ENCODE measurements around the gene CEP112. TPM values are rescaled to one million over a fixed set of nuclear protein-coding genes. Genes with fewer than 3 reads are reported as not detected.
"Not testable (repeated sequence)": the region's sequence is repeated elsewhere in the genome, so short reads cannot be mapped to it uniquely, and the experiment has no call there.

CEP112 gene
- total RNA-seq, 1 donor from 2014 or later = 131 TPM

- DNase-seq (ENCODE audit: low spot score) = no peak
Measured at GRCh38 chr17:65892912-65893377, 299.0 kb downstream of the CEP112 start.

DNA sequence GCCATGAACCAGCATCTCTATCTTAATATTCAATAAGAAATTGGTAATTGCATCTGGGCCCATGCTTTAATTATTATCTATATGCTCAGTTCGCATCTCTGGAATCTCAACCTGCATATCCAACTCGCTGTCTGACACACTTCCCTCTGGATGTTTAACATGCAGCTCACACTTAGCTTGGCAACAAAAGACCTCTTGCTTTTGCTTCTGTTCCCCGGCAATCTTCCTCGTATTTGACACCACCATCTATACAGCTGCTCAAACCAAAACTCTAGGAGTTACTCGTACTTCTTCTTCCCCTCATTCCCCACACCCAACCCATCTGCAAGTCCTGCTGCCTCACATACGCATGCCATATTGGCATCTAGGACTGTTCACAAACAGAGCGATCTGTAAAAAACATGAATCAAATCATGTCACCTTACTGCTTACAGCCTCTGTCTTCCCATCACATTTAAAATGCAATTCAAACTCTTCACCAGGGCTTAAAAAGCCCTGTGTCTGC is 300.6 kb downstream of the CEP112 start:
- no peak for DNase-seq (ENCODE audit: low spot score)

DNA sequence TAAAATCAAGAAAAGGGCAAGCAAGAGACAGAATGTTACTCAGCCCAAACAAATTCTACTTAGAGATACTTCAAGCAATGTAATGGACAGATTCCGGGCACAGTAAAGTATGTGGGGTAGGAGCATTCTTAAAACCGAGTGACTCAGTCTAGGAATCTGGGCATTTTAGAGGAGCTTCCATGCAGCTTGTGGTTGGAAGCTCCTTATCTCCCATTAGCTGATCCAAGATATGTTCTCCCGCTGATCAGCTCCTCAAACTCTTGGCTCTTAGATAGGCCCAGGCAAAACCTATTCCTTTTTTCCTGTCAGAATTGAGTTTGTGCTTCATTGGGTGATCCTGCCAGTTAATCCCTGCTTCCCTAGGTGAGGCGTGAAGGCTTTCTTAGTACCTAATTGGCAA is 303.3 kb downstream of the CEP112 start:
- peak; percentile 41 for DNase-seq (ENCODE audit: low spot score)

GRCh38 chr17:65886315-65887245 is 305.4 kb downstream of the CEP112 start:
- no peak for DNase-seq (ENCODE audit: low spot score)

DNA sequence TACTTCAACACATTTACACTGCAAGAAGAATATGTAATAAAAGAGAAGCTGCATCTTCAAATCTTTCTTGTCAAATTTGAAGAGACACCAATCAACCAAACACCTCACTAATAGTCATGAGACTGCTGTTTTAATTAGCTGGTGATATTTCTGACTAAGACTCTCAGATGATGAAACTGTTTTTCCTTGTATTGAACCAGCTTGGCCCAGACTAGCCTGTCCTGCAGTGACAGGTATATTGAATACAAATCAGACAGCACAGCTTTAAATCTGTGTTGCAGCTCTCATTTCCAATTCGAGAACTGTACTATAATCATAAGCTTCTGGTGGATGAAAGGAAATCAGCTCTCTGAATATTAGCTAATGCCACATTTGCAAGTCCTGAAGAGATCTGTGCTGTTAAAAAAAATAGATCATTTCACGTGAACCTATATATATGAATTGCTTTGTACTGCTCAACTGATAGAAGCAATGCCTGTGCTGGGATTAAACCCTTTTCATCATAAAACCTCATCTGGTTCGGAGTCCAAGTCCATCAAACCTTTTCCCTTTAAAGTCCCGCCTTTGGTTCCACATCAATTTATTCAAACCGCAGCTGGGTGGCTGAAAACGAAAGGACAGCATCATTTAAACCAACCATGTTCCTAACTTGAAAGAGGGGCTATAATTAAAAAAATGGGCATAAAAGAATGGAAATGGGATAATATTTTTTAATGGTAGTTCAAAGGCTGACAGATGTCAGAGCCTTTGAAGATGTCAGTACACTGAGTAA is 306.2 kb downstream of the CEP112 start:
- DNase-seq (ENCODE audit: low spot score) = peak; percentile 2

DNA sequence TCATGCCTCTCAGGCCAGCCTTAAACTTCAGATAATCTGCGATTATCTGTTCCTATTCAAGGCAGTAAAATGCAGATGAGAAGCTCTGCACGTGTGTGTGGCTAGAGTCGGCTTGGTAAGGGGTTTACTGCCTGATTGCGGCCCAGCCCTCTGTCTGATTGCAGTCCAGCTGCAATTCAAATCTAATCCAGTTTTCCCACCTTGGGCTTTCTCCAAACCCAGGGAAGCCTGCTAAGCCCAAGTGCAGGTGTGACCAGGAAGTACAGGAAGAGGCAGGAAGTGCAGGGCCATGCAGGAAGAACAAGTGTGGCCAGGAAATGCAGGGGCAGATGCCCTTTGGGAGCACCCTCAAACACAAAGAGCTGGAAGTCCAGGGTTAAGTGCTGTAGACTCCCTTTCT is 314.9 kb downstream of the CEP112 start:
- no peak for DNase-seq (ENCODE audit: low spot score)

GRCh38 chr17:65868881-65869280 is 323.1 kb downstream of the CEP112 start:
- no peak for DNase-seq (ENCODE audit: low spot score)

DNA sequence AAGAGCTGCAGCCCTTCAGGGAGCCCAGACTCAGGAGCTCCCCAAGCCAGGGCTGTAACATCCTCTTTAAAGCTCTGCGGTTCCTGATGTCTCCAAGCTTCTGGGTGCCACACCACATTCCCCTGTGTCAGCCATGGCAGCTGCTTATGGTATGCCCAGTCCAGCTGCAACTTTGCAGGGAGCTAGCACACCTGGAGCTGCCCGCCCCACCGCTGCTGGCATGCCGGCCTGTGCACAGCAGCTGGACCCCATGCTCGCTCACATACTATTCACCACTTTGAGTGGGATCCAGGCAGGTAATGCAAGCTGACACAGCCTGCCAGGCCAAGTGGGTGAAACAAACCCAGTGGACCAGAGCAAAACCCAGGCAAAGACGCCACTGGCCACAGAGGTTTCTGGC is 324.9 kb downstream of the CEP112 start:
- no peak for DNase-seq (ENCODE audit: low spot score)

GRCh38 chr17:65865715-65866425 is 326.1 kb downstream of the CEP112 start:
- DNase-seq (ENCODE audit: low spot score) = no peak

DNA sequence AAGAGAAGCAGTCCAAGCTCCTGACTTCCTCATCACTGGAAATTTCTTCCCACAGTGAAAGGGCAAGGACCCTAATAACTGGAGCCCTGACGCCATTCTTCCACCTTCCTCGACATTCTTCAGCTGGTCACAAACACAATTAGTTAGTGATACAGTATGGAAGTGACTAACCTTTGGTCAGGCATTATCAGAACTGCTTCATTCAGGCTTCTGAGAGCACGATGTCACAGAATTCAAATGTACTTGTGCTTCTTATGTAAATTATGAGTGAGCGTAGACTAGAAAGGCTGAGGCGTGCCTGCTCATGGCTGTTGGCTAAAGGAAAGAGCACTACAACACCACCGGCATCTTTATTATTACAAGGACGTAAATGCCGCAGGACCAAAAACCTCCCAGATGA is 327.5 kb downstream of the CEP112 start:
- no peak for DNase-seq (ENCODE audit: low spot score)

GRCh38 chr17:65857718-65858117 is 334.2 kb downstream of the CEP112 start:
- DNase-seq (ENCODE audit: low spot score) = no peak

DNA sequence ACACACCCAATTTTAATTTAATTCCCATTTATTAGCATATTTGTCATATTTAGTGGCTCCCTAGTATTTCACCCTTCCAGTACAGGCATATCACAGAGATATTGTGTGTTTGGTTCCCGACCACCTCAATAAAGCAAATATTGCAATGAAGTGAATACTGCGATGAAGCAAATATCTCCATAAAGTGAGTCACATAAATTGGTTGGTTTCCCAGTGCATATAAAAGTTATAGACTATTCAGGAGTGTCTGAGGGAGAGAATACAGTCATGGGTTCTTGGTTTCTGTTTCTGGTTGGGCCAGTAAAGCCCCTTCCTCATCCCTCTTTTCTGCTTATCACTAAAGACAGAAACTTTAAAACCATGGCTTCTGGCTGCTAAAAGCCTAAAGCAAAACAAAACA is 335.1 kb downstream of the CEP112 start:
- peak; percentile 62 for DNase-seq (ENCODE audit: low spot score)

- DNase-seq (ENCODE audit: low spot score) = no peak
Measured at GRCh38 chr17:65855675-65856074, 336.3 kb downstream of the CEP112 start.

DNA sequence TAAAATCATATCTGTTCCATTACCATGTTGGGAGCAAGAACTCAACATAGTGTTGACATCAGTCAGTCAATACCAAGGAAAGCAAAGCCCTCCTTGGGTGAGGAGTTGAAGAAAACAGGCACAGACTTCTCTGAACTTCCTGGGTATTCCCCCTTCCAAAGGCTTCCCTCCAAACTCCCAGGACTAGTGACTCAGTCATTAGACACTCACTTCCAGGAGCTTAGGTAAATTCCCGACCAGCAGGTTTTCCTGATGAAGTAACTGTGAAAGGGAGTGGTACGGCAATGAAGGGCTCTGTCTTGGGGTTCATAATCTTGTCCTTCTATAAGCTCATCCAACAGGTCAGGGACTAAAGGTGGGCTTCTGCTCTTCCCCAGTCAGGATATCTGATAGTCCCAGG is 336.7 kb downstream of the CEP112 start:
- DNase-seq (ENCODE audit: low spot score) = no peak

- no peak for DNase-seq (ENCODE audit: low spot score)
Measured at GRCh38 chr17:65853816-65854215, 338.1 kb downstream of the CEP112 start.

DNA sequence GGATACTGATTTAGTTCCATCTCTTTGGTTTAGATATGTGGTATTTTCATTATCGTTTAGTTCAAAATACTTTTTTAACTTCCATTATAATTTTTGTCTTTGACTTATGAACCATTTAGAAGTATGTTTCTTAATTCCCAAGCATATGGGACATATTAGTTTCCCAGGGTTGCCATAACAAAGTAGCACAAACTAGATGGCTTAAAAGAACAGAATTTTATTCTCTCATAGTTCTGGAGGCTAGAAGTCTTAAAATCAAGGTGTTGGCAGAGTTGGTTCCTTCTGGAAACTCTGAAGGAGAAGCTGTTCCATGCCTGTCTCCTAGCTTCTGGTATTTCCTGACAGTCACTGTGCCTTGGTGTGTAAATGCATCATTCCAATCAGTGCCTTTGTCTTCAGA is 339.0 kb downstream of the CEP112 start:
- DNase-seq (ENCODE audit: low spot score) = no peak

- DNase-seq (ENCODE audit: low spot score) = no peak
Measured at GRCh38 chr17:65851965-65852736, 339.8 kb downstream of the CEP112 start.

- no peak for DNase-seq (ENCODE audit: low spot score)
Measured at GRCh38 chr17:65850486-65850885, 341.4 kb downstream of the CEP112 start.

DNA sequence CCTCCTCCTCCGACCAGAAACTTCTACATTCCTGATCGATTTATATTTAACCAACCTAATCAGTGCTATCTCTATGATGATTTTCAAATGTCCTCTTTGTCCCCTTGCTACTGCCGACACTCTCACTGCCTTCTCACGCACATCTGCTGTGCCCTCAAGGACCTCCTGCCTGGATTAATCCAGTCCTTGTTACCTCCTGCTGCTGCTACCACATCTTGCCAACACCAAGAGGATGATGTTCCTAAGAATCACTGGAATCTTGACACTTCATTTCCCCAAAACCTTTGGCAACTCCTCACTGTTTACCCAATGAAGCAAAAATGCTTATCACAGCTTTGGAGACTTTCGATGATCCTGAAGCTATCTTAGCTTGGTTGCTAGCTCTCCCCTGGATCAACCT is 343.2 kb downstream of the CEP112 start:
- no peak for DNase-seq (ENCODE audit: low spot score)

GRCh38 chr17:65841089-65841488 is 350.8 kb downstream of the CEP112 start:
- DNase-seq (ENCODE audit: low spot score) = no peak

DNA sequence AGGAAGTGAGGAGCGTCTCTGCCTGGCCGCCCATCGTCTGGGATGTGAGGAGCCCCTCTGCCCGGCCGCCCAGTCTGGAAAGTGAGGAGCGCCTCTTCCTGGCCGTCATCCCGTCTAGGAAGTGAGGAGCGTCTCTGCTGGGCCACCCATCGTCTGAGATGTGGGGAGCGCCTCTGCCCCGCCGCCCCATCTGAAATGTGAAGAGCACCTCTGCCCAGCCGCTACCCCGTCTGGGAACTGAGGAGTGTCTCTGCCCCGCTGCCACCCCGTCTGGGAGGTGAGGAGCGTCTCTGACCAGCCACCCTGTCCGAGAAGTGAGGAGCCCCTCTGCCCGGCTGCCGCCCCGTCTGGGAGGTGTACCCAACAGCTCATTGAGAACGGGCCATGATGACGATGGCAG is 354.7 kb downstream of the CEP112 start:
- not testable (repeated sequence) for DNase-seq (ENCODE audit: low spot score)
